Stomach smooth muscle (tissue), 2 donors: ENCODE results near the gene UACA.
"Not testable (repeated sequence)": the region's sequence is repeated elsewhere in the genome, so short reads cannot be mapped to it uniquely, and the experiment has no call there.

Experiments used
- H3K27ac ChIP-seq: one replicate; pipeline ENCODE4 v1.7.0; 2013; ENCODE audit warnings: mild to moderate bottlenecking, low read length, inconsistent platforms
- H3K27me3 ChIP-seq, 2 donors: one replicate each; pipeline ENCODE4 v1.7.0; 2013; ENCODE audit warnings: low read length in 2 of 2; ENCODE audit not compliant: insufficient read depth in 2 of 2, control insufficient read depth in 1 of 2
- H3K36me3 ChIP-seq, 2 donors: one replicate each; pipeline ENCODE4 v1.7.0; 2013; ENCODE audit warnings: low read length in 2 of 2; ENCODE audit not compliant: control insufficient read depth in 2 of 2, insufficient read depth in 2 of 2
- H3K4me1 ChIP-seq: one replicate; pipeline ENCODE4 v1.7.0; 2013; ENCODE audit warnings: low read length; ENCODE audit not compliant: control insufficient read depth, insufficient read depth
- H3K4me3 ChIP-seq, 2 donors: one replicate each; pipeline ENCODE4 v1.7.0; 2013; ENCODE audit warnings: low read length in 2 of 2
- H3K9ac ChIP-seq, 2 donors: one replicate each; pipeline ENCODE4 v1.7.0; 2013; ENCODE audit warnings: low read length in 2 of 2, mild to moderate bottlenecking in 1 of 2
- H3K9me3 ChIP-seq, 2 donors: one replicate each; pipeline ENCODE4 v1.7.0; 2013; ENCODE audit warnings: low read length in 2 of 2; ENCODE audit not compliant: control insufficient read depth in 2 of 2
- donor health status: healthy.
- donor health status: Pancreatic carcinoma.

The UACA gene

GRCh38 chr15:70690021-70690420 lies 73.3 kb downstream of the UACA start:
- Histone ChIP-seq H3K9ac (no peak overlapping the region), H3K9me3 (no peaks in the 10 kb centered on the region), H3K27ac (no peak overlapping the region), H3K27me3 (no peaks in the 10 kb centered on the region), H3K36me3 (peaks cover 0 to 7% of the 10 kb centered on the region in 2 donors), H3K4me1 (no peaks in the 10 kb centered on the region), H3K4me3 (no peak overlapping the region)

GRCh38 chr15:70687482-70687881 lies 75.9 kb downstream of the UACA start:
- Histone ChIP-seq H3K4me3 (no peak overlapping the region), H3K27ac (no peak overlapping the region), H3K4me1 (no peaks in the 10 kb centered on the region), H3K9ac (no peak overlapping the region), H3K27me3 (no peaks in the 10 kb centered on the region), H3K36me3 (peaks cover 3 to 7% of the 10 kb centered on the region in 2 donors), H3K9me3 (no peaks in the 10 kb centered on the region)

DNA sequence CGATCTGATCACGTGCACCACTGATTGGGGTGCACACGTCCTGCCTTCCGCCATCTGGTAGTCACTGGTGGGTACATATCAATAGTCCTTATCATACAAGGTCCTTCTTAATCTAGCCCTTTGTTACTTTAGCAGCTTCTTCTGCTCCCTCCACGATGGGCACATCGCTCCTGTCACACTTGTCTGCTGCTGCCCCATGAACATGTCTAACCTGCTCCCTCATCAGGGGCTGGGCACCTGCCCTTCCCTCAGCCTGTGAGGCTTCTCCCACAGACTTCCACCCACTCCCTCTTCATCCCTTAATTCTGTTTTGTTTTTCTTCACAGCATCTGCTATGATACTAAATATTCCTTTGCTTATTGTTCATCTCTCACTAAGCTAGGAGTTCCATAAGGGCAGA lies 82.5 kb downstream of the UACA start:
- Histone ChIP-seq H3K36me3 (peaks cover 0 to 6% of the 10 kb centered on the region in 2 donors), H3K27ac (no peak overlapping the region), H3K27me3 (no peaks in the 10 kb centered on the region)

DNA sequence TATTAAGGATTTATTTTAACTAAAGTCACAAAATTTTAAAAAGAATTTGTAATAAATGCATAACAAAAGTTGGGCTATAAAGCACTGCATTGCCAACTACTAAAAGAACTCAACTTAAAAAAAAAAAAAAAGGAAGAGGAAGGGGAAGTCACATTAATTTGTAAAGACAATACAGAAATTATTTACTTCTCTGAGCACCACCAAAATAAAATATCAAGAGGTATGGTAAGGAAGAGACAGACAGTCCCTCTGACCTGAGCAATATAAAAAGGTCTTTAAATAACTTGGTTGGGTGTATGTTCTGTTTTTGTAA lies 83.5 kb downstream of the UACA start:
- Histone ChIP-seq H3K9me3 (no peaks in the 10 kb centered on the region), H3K27me3 (no peaks in the 10 kb centered on the region), H3K36me3 (peaks cover 0 to 7% of the 10 kb centered on the region in 2 donors), H3K27ac (no peak overlapping the region), H3K9ac (no peak overlapping the region), H3K4me1 (no peaks in the 10 kb centered on the region), H3K4me3 (no peak overlapping the region)

More for the DNA sequence above, 82.5 kb downstream of the UACA start:
- no peak overlapping the region for H3K4me3 ChIP-seq
- no peaks in the 10 kb centered on the region for H3K9me3 ChIP-seq
- no peak overlapping the region for H3K9ac ChIP-seq
- H3K4me1 ChIP-seq, result no peaks in the 10 kb centered on the region

GRCh38 chr15:70672081-70672480 lies 91.3 kb downstream of the UACA start:
- H3K4me3 ChIP-seq, result no peak overlapping the region
- no peaks in the 10 kb centered on the region for H3K4me1 ChIP-seq
- no peak overlapping the region for H3K27ac ChIP-seq
- peaks cover 9 to 12% of the 10 kb centered on the region in 2 donors for H3K36me3 ChIP-seq
- H3K27me3 ChIP-seq, result no peaks in the 10 kb centered on the region
- H3K9me3 ChIP-seq, result no peaks in the 10 kb centered on the region
- no peak overlapping the region for H3K9ac ChIP-seq

DNA sequence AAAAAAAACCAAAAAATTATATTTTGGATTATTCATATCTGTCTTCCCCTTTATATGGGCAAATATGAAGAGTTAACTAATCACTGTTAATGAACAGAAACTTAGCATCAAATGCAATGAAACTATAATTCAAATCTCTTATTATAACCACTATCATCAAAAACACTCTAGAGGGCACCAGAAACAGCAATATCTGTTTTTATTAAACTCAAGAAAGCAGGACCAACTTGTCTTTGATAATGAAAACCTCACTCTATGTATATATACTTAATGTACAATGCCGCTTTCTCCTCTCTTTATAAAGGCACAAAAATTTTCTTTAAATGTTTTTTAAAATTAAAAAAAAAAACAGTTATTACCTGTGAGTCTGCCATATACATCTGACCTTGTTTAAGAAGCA lies 92.7 kb downstream of the UACA start:
- no peak overlapping the region for H3K27ac ChIP-seq
- no peaks in the 10 kb centered on the region for H3K27me3 ChIP-seq
- no peaks in the 10 kb centered on the region for H3K9me3 ChIP-seq
- no peak overlapping the region for H3K4me3 ChIP-seq
- peaks cover 9 to 11% of the 10 kb centered on the region in 2 donors for H3K36me3 ChIP-seq
- no peak overlapping the region for H3K9ac ChIP-seq
- no peaks in the 10 kb centered on the region for H3K4me1 ChIP-seq

GRCh38 chr15:70669966-70670658 lies 93.2 kb downstream of the UACA start:
- Histone ChIP-seq H3K4me3 (no peak overlapping the region), H3K27me3 (no peaks in the 10 kb centered on the region), H3K9me3 (no peaks in the 10 kb centered on the region), H3K36me3 (peaks cover 9 to 11% of the 10 kb centered on the region in 2 donors), H3K4me1 (no peaks in the 10 kb centered on the region), H3K27ac (no peak overlapping the region), H3K9ac (no peak overlapping the region)

- Histone ChIP-seq H3K36me3 (peaks cover 9 to 14% of the 10 kb centered on the region in 2 donors), H3K27me3 (no peaks in the 10 kb centered on the region)
Measured at GRCh38 chr15:70669006-70669602, 94.3 kb downstream of the UACA start.

DNA sequence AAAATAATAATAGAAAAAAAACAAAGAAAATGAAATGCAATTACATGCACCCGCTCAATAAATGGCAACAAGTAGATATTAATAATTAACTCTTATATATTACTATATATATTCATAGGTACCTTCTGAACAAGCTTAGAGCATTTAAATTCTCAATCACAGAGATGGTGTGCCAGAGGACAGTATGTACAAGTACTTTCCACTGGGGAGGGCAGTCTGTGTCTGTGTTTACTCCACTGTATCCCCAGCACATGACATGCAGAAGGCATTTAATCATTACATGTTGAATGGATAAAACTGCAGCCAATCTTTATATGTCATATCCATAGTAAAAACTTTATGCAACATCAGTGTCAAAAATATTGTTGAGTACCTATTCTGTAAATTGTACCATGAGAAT lies 97.8 kb downstream of the UACA start:
- Histone ChIP-seq H3K9ac (no peak overlapping the region), H3K4me1 (no peaks in the 10 kb centered on the region), H3K9me3 (no peaks in the 10 kb centered on the region), H3K36me3 (peaks cover 9 to 14% of the 10 kb centered on the region in 2 donors), H3K27me3 (no peaks in the 10 kb centered on the region), H3K27ac (no peak overlapping the region), H3K4me3 (no peak overlapping the region)

More at GRCh38 chr15:70669006-70669602, 94.3 kb downstream of the UACA start:
- H3K9ac ChIP-seq, result no peak overlapping the region
- no peaks in the 10 kb centered on the region for H3K9me3 ChIP-seq
- H3K4me1 ChIP-seq, result no peaks in the 10 kb centered on the region
- no peak overlapping the region for H3K4me3 ChIP-seq
- H3K27ac ChIP-seq, result no peak overlapping the region

GRCh38 chr15:70664494-70664893 lies 98.9 kb downstream of the UACA start:
- H3K36me3 ChIP-seq, result peaks cover 9 to 11% of the 10 kb centered on the region in 2 donors
- H3K4me1 ChIP-seq, result no peaks in the 10 kb centered on the region
- no peak overlapping the region for H3K4me3 ChIP-seq
- H3K27me3 ChIP-seq, result no peaks in the 10 kb centered on the region
- no peak overlapping the region for H3K9ac ChIP-seq
- no peaks in the 10 kb centered on the region for H3K9me3 ChIP-seq
- no peak overlapping the region for H3K27ac ChIP-seq

DNA sequence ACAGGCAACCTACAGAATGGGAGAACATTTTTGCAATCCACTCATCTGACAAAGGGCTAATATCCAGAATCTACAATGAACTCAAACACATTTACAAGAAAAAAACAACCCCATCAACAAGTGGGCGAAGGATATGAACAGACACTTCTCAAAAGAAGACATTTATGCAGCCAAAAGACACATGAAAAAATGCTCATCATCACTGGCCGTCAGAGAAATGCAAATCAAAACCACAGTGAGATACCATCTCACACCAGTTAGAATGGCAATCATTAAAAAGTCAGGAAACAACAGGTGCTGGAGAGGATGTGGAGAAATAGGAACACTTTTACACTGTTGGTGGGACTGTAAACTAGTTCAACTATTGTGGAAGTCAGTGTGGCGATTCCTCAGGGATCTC lies 100.3 kb downstream of the UACA start:
- not testable (repeated sequence) for H3K27ac ChIP-seq, H3K9me3 ChIP-seq, H3K4me3 ChIP-seq, H3K9ac ChIP-seq, H3K36me3 ChIP-seq, H3K4me1 ChIP-seq, H3K27me3 ChIP-seq
